HG02588 (cell line): ENCODE data around the gene IGFL2.
"Not testable (repeated sequence)": the region's sequence is repeated elsewhere in the genome, so short reads cannot be mapped to it uniquely, and the experiment has no call there.

Experiments used
- ATAC-seq: cut with Tn5 transposase; IDR thresholded peaks from one replicate; pipeline ENCODE4 v1.9.1; 2021; ENCODE audit warnings: mild to moderate bottlenecking, moderate library complexity; ENCODE audit not compliant: unreplicated experiment

Gene IGFL2

DNA sequence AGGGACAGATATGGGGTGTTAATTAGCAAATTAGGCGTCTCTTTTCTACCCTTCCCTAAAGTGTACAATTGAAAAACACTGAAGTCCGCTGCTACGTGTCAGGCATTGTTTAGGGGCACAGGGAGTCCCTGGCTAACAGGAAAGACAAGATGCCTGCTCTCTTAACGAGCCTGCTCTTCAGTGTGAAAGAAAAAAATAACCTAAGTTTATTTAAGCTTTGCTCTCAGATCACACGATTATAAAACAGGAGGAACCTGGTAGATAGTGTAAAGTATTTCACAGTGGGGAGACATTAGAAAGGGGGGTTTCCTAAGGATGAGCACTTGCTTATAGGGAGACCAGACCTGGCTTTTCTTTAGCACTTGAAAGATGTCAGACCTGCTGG, 38.7 kb downstream of the IGFL2 start:
- ATAC-seq, result no peak

DNA sequence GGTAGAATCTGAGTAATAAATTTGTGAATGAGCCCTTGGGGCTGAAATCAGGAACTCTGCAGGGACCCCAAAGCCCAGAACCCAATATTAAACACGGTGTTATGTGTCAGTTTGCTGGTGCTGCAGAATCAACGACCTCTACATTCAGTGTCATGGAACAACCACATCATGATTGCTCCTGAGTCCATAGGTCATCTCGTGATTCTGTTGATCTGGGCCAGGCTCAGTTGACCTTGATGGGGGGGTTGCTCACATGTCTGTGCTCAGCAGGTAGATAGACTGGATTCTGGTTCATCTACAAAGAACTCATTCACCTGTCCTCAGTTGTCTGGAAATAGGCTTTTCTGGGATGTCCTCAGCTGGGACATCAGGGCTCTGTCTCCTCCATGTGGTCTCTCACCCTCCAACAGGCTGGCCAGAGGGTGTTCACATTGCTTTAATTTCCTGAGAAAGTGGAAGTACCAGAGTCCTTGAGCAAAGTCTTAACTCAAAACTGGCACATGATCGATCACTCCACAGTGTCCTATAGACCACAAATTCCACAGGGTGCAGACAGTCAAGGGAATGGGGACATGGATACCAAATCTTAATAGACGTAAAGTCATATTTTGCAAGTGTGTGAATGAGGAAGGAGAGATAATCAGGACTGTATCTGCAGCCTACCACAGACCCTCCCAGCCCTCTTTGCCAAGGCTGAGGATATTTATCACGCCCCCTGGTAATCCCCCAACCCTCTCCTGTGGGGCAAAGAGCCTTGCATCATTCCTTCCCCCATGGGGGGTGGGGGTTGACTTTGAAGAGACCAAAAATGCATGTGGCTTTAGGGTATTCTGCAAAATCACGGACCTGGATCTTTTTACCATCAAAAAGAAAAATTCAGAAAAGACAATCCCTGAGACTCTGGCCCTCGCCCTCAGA, 42.2 kb downstream of the IGFL2 start:
- ATAC-seq, result no peak

DNA sequence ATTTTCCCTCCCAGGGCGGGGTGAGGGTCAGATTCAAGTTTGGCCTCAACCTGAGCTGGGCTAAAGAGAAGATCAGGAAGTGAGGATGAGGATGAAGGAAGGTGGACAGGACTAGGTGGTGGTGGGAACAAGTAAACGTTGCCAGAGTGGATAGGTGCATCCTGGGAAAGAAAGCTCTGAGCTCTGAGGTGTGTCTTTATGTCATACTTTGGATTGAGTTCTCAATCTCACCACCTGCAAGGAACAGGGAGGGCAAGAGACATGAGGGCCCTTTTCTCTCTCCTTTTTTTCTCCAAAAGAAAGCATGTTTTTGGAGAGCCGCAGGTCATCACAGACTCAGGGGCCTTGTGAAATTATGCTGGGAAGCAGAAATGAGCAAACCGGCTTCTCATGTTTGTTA, 43.3 kb downstream of the IGFL2 start:
- no peak for ATAC-seq

DNA sequence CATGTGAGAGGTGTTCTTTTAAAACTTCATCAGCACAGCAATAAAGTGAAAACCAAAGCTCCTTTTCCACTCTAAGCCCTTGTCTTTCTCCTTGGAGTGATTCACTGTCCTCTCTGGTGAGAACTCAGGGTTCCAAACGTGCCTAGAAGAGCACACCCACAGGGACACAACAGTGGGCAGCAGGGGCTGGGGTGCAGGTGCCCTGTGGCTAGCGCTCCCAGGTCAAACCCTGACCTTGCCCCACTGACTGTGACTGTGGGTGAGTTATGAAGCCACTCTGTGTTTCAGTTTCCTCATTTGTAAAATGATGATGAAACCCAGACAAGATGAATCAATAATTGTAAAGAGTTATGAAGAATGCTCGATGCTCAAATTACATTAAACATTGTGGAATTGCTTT, 43.9 kb downstream of the IGFL2 start:
- ATAC-seq, result no peak

DNA sequence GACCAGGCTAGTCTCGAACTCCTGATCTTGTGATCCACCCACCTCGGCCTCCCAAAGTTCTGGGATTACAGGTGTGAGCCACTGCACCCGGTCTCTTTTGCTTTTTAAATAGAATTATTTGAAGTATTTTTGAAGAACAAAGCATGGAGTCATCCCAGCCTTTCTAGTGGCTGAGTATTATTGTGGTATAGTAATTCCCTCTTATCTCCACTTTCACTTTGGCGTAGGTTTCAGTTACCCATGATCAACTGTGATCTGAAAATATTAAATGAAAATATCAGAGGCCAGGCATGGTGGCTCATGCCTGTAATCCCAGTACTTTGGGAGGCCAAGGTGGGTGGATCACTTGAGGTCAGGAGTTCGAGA, 44.6 kb downstream of the IGFL2 start:
- ATAC-seq, result not testable (repeated sequence)

DNA sequence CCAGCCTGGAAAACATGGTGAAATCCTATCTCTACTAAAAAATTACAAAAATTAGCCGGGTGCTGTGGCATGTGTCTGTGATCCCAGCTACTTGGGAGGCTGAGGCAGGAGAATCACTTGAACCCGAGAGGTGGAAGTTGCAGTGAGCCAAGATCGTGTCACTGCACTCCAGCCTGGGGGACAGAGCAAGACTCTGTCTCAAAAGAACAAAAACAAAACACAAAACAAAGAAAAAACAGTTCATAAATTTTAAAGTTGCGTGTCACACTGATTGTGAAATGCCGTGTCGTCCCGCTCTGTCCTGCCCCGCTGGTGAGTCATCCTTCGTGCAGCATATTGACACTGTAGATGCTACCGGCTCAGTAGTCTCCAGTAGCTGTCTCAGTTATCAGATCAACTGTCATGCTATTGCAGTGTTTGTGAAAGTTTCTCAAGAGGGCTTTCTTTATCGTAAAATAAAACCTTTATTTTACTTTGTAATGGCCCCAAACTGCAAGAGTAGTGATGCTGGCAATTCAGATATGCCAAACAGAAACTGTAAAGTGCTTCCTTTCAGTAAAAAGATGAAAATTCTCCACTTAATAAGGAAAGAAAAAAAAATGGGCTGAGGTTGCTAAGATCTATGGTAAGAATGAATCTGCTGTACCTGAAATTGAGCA, 45.1 kb downstream of the IGFL2 start:
- ATAC-seq, result no peak

DNA sequence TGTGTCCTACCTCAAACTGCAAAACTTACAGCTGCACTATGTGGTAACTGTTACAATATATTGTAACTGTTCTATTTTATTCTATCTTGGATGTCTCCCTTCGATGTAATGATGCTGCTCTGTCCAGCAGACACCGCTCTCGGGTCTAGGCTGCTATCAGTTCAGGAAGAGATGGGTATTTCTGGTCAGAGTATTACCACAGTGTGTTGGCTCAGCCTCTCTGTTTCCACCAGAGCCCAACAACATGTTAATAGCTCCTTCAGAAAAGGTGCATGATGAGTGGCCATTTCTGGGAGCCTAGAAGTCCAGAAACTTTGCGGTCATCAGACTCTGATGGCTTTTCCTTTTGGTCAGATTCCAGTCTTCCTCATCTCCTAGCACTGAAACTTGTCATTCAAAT, 45.6 kb downstream of the IGFL2 start:
- no peak for ATAC-seq

DNA sequence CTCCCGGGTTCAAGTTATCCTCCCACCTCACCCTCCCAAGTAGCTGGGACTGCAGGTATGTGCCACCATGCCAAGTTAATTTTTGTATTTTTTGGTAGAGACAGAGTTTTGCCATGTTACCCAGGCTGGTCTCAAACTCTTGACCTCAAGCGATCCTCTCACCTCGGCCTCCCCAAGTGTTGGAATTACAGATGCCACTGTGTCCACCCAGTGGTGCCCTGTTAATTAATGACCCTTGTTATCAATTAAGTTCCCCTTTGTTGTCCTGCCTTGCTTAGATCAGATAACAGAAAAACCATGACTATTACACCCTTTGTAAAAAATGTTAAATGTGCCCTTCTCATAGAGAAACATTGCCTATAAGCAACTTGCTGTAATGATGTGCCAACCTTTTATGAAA, 47.1 kb downstream of the IGFL2 start:
- no peak for ATAC-seq

DNA sequence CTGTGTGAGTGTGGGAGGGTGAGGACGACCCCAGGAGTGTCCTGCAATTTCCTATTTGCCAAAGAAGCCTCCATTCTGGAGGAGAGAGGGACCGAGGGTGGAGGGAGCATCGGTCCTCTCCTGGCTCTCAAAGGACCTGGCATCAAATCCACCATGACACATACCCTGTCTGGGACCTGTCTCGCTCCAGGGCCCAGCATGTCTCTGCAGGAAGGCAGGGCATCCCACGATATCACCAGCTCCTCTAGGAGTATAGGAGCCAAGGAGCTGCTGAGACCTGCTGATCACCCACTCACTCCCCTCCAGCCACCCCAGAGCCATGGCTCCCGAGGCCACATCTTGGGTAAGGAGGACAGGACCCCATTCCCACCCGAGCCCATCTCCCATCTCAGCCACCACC, 47.9 kb downstream of the IGFL2 start:
- not testable (repeated sequence) for ATAC-seq

DNA sequence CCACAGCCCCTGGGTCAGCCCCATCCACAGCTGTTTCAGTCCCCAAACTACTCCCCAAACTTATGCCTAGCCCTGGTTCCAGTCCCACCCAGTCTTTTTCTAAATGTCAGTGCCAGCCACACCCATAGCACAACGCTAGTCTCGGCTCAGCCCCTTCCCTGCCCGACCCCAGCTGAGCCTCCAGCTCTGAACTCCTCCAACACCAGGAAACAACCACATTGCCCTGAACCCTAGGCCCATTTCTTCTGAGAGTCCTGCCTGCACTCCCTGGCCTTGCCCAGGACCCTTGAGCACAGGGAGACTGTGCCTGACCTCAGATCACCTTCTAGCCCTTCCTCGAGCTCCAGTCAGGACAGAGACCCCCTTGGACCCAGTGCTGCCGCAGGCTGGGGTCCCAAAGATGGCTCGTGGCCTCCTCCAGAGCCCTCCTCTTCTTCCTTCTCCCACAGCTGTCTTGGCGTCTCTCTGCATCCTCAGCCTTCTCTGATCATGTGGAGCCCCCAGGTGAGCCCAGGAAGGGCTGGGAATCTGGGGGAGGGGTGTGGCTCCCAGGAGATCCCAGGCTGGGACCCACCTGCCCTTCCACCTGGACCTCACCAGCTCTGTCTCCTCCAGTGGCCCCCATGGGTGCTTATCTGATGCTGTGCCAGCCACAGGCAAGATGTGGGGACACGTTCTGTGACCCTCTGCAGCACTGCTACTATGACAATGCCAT, 48.5 kb downstream of the IGFL2 start:
- no peak for ATAC-seq

DNA sequence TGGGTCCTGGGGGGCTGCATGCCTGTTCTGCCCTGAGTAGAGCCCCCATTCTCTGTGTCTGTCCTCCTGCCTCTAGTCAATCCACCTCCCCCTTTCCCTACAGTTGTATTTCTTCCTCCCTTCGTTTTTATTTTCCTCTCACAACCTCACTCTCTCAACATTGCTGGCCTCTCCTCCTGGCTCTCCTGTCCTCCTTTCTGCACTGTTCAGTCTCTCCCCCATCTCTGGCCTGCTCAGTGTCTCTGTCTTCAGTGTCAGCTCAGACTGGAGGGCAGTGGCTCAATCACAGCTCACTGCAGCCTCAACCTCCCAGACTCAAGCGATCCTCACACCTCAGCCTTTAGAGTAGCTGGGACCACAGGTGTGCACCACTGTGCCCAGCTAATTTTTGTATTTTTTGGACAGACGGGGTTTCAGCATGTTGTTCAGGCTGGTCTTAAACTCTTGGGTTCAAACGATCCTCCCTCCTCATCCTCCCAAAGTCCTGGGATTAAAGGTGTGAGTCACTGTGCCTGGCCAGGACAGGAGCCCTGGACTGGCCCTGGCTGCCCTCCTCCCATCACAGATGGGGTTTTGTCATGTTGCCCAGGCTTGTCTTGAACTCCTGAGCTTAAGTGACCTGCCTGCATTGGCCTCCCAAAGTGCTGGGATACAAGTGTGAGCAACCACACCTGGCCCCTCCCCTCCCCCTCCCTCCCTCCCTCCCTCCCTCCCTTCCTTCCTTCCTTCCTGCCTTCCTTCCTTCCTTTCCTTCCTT, 49.5 kb downstream of the IGFL2 start:
- no peak for ATAC-seq

DNA sequence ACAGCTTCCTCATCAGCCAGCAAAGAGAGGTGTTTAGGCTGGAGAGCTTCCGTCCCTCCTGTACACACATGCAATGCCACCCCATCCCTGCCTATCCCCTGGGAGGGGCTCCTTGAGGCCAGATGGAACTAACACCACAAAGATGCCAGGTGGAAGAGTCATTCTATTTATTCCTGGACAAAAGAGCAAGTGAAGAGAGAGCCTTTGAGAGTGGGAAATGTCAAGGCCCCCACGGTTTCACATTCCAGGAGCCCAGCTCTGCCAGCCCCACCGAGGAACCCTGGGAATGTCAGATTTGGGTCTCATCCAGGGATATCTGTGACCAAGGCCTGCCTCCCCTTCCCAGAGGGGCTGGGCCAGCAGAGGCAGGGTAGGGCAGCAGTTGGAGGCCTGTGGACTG, 50.7 kb downstream of the IGFL2 start:
- no peak for ATAC-seq

DNA sequence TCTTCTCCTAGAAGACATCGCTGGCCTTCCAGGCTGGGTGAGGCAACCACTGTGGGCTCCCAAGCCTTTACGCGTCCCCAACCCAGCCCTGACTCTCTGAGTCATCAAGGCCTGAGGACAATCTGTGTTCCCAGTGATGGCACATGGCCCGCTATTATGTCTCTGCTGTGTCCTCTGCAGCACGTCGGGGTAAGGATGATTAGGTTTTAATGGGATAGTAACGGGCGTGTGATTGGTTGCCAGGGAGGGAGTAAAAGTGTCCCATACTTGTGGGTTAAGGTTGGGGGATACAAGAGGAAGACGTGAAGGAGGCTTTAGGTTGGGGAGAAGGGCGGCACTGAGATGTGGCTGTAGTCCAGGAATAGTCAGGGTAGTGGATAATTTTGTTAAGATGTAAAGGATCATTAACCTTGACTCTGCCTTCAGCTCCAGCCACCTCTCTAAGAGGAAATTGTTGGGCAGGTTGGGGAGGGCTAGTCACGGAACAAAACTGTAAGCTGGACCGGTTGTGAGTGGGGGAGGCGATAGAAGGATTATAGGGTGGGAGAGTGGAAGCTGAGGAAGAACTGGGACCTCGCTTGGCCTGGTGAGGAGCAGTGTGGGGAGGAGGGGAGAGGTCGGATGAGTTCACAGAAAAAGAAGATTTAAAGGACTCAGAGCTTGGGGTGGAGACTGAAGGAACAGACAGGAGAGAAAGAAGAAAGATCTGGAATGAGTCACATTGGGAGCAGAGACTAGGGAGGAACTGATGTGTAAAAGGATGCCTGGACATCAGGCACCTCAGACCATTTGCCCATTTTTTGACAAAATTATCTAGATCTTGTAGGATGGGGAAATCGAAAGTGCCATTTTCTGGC, 53.6 kb downstream of the IGFL2 start:
- ATAC-seq, result no peak

DNA sequence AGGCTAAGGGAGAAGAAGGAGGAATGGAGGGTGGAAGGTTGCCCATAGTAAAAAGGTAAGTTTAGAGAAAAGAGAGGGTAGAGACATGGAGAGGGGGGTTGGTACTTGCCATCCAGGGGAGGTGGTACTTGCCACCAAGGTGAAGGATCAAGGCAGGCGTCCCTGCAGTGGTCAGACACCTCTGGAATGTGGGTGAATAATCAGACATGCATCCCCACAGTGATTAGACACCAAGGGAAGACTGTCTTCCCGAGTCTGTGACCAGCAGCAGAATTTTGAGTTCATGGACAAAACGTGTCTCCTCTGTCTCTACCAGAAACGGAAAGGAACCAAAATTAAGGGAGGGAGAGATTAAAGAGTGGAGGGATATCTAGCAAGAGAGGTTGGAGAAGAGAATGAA, 54.4 kb downstream of the IGFL2 start:
- no peak for ATAC-seq

DNA sequence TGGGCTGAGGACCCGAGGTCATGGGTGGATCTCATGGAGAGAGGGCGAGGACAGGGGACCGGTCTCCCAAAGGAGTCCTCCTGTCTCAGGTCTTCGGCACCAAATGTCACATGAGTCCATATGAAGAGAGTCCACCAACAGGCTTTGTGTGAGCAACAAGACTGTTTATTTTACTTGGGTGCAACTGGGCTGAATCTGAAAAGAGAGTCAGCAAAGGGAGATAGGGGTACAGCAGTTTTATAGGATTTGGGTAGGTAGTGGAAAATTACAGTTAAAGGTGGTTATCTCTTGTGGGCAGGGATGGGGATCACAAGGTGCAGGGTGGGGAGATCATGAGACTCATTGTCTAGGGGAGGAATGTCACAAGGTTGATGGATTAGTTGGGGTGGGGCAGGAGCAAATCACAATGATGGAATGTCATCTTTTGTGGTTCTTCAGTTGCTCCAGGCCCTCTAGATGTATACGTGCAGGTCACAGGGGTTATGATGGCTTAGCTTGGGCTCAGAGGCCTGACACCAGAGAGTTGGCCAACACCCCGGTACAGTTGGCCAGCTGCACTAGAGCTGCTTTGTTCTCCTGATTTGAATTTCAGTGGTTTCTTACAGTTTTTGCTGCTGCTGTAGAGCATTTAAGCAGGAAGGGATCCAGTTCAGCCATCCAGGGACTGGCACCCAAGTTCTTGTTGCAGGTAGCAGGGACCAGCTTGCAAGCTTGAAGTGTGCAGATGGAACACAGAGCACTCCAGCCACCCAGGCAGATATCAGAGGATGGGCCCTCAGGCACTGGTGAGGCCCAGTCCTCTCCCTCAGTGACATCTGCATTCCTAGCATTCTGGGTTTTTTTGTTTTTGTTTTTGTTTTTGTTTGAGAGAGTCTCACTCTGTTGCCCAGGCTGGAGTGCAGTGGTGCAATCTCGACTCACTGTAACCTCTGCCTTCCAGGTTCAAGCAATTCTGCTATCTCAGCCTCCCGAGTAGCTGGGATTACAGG, 55.1 kb downstream of the IGFL2 start:
- ATAC-seq, result no peak

DNA sequence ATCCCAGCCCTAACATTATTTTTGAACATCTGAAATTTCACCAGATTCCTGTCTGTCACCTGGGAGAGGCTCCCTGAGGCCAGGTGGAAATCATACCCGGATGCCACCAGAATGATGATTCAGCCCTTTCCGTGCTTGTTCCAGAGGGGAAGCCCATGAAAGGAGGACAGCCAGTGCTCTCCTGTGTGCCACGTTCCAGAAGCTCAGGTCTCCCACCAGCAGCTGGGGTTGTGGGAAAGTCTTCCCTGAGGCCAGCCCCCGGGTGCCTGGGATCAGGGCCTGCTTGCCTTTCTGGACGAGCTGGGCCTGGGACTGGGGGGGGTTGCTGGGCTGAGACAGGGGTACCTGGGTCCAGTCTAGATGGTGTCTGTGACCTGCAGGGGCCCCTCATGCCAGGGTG, 56.0 kb downstream of the IGFL2 start:
- ATAC-seq, result no peak

DNA sequence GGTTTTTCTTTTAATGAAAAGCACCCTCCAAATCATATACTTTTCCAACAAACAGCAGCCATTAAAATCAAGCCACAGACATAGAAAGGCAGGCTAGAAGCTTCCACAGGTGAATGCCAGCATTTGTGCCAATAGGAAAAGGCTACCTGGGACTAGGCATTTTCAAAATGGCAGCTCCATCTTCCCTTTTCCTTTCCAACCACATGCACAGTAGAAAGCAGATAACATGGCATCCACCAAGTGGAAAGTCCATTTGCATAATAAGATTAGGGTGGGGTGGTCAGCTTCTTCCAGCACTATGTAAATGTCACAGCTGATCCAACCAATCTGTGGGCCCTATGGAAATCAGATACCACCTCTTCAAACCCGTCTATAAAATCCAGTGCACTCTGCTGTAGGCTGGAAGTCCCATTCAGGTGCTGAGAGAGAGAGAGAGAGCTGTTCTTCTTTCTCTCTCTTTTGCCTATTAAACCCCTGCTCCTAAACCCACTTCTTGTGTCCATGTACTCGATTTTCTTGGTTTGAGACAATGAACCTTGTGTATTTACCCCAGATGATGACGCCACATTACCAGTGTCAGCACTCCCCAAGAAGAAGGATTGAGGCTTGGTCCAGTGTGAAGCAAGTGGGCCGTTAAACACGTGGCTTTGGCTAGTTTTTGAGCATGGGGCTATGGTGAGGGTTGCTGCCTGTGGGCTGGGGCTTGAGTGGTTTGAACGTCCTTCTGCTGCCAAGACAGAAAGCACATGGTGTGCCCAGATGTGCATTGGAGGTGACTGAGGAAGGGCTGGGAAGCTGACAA, 57.3 kb downstream of the IGFL2 start:
- no peak for ATAC-seq

DNA sequence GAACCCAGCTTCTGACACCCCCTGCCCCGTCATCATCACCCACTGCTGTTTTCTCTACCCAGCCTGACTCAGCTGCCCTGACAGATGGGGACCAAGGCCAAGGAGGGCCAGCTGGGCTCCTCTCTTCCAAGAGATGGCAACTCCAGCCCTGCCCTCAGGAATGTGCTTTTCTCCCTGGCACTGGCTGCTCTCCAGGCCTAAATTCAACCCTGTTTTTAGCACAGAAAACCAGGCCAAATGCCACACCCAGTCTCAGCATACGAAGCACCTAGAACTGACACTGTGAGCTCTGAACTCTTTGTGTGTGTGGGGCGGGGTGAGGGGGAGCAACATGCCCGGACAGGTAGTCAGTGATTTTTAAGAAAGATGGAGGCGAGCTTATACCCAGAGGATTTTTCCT, 58.1 kb downstream of the IGFL2 start:
- no peak for ATAC-seq
